Mucosa of rectum (tissue), 2 donors: ENCODE data around the gene TSC2.
"Not testable (repeated sequence)": the region's sequence is repeated elsewhere in the genome, so short reads cannot be mapped to it uniquely, and the experiment has no call there.

ENCODE experiments used
- H3K27ac ChIP-seq, 2 donors: one replicate each; pipeline ENCODE4 v1.7.0; 2013; ENCODE audit warnings: inconsistent platforms in 2 of 2, low read depth in 2 of 2, low read length in 2 of 2
- H3K27me3 ChIP-seq, 2 donors: one replicate each; pipeline ENCODE4 v1.7.0; 2013; ENCODE audit warnings: low read length in 2 of 2; ENCODE audit not compliant: control insufficient read depth in 2 of 2, insufficient read depth in 2 of 2
- H3K36me3 ChIP-seq, 2 donors: one replicate each; pipeline ENCODE4 v1.7.0; 2013; ENCODE audit warnings: low read length in 2 of 2; ENCODE audit not compliant: control insufficient read depth in 2 of 2, insufficient read depth in 2 of 2
- H3K4me1 ChIP-seq, 2 donors: one replicate each; pipeline ENCODE4 v1.7.0; 2013; ENCODE audit warnings: low read length in 2 of 2, mild to moderate bottlenecking in 1 of 2; ENCODE audit not compliant: control insufficient read depth in 2 of 2, insufficient read depth in 2 of 2
- H3K4me3 ChIP-seq, 2 donors: one replicate each; pipeline ENCODE4 v1.7.0; 2013; ENCODE audit warnings: low read length in 2 of 2
- H3K9ac ChIP-seq, 2 donors: one replicate each; pipeline ENCODE4 v1.7.0; 2013; ENCODE audit warnings: low read length in 2 of 2, low read depth in 1 of 2, mild to moderate bottlenecking in 1 of 2
- H3K9me3 ChIP-seq, 2 donors: one replicate each; pipeline ENCODE4 v1.7.0; 2013; ENCODE audit warnings: low read length in 2 of 2; ENCODE audit not compliant: control insufficient read depth in 2 of 2
- donor health status: healthy.
- donor health status: Normal muscosa, but diverticular disease.

Gene TSC2

DNA sequence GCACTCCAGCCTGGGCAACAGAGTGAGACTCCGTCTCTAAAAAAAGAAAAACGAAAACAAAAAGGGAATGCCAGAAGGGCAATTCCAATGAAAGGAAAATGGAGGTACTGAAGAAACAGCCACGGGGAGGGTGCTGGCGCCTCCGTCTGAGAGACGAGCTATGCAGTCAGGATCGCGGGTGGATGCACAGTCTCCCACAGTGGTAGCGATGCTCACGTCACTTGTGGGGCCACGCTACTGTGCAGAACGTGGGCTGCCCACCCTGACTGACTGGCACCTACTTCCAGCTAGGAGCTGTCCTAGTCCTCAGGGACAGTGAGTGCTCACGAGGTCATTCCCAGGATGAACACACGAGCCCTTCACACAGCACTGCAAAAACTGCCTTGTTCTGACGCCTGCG lies 53.8 kb downstream of the TSC2 start:
- not testable (repeated sequence) for H3K9me3 ChIP-seq, H3K4me1 ChIP-seq, H3K4me3 ChIP-seq, H3K9ac ChIP-seq, H3K27ac ChIP-seq, H3K27me3 ChIP-seq
- H3K36me3 ChIP-seq: peaks cover 2 to 14% of the 10 kb centered on the region in 2 donors

DNA sequence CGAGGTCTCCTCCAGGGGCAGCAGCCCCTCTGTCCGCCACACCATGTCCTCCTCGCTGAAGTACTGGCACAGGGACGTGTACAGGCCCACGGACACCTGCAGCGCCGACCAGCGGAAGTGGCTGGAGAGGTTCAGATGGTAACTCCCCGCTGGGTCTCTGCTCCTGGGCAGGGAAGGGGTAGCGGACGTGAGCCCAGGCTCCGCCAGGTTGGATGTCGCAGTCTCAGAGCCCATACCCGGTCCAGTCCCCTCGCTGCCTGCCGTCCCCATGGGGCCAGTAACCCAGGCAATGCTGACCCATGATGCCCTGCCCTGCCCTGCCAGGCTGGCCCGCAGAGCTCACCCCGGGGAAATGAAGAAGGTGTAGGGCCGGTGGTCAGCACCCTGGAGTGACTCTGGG lies 54.7 kb downstream of the TSC2 start:
- H3K9ac ChIP-seq: no peak overlapping the region
- H3K36me3 ChIP-seq: peaks cover 2 to 11% of the 10 kb centered on the region in 2 donors
- no peaks in the 10 kb centered on the region for H3K27me3 ChIP-seq
- H3K9me3 ChIP-seq: no peaks in the 10 kb centered on the region
- H3K4me1 ChIP-seq: no peaks in the 10 kb centered on the region
- no peak overlapping the region for H3K4me3 ChIP-seq
- no peak overlapping the region for H3K27ac ChIP-seq

DNA sequence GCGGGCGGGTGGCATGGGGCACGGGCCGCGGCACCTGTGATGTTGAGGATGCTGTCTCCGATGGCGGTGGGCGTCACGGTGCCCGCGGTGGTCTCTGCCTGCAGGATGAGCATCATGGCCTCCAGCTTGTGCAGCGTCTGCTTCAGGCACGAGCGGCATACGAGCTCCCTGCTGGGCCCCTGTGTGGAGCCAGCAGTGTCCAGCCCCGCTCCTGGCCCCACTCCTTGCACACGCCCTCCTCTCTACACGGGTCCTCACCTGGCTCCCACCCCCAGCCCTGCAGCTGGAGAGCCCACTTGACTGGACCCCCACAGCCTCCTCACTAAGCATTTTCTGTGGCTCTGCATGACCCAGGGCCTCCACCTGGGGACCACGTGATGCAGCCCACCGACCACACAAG lies 56.7 kb downstream of the TSC2 start:
- not testable (repeated sequence) for H3K9ac ChIP-seq, H3K4me3 ChIP-seq, H3K27me3 ChIP-seq, H3K27ac ChIP-seq, H3K9me3 ChIP-seq, H3K4me1 ChIP-seq
- peaks cover 6 to 11% of the 10 kb centered on the region in 2 donors for H3K36me3 ChIP-seq

DNA sequence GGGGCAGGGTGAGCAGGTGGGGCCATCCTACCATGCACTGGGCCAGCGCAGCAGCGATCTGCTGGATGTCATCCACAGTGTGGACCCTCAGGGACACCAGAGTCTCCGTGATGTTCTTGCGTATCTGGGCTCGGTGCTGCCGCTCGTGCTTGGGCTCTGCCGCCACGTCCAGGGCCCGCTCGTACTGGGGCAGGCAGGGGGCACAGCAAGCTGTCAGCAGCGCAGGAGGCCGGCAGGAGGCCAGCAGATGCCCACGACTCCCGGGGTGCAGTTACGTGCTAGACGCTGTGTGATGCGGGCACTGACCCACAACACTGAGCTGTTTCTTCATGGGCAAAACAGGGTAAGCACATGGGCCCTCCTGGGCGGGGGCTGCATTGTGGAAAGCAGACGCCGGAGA lies 57.5 kb downstream of the TSC2 start:
- H3K36me3 ChIP-seq: not testable (repeated sequence)

DNA sequence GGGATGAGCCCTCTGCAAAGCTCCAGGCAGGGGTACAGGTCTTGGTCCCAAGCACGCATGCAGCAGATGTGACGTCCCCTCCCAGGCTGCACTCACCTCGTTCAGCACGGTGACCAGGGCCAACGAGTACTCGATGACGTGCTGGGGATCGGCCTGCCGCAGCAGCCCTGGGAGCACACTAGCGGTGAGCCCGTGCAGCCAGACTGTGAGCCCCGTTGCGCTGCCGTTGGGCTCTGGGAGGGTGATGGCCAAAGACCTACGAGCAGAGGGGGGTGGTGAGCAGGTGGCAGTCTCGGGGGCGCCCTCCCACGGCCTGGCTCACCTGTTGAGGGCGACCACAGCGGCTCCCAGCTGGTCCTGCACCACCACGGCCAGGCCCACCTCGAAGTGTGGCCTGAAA lies 58.0 kb downstream of the TSC2 start:
- not testable (repeated sequence) for H3K9ac ChIP-seq, H3K9me3 ChIP-seq, H3K36me3 ChIP-seq, H3K27ac ChIP-seq, H3K4me1 ChIP-seq, H3K4me3 ChIP-seq, H3K27me3 ChIP-seq

More for the DNA sequence above, 57.5 kb downstream of the TSC2 start:
- H3K27ac ChIP-seq, H3K4me3 ChIP-seq, H3K9me3 ChIP-seq, H3K9ac ChIP-seq, H3K27me3 ChIP-seq, H3K4me1 ChIP-seq: not testable (repeated sequence)

DNA sequence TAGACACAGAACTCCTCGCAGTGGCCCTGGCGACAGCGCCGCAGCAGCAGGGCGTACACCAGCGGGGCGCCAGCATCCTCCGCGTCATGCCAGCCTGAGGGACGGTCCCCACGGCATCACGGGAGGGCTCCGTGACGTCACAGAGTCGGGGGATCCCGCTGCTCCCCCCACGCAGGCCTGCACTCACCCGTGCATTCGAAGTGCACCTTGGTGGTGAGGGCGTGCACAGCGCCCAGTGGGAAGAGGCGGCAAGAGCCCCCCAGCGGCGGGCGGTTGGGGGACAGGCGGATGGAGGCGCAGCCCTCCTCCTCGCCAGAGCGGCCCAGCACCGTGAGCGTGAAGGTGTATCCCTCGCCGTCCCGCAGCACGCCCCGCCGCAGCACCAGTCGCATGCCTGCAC lies 58.4 kb downstream of the TSC2 start:
- H3K4me3 ChIP-seq, H3K4me1 ChIP-seq, H3K27me3 ChIP-seq, H3K36me3 ChIP-seq, H3K9me3 ChIP-seq, H3K27ac ChIP-seq, H3K9ac ChIP-seq: not testable (repeated sequence)

DNA sequence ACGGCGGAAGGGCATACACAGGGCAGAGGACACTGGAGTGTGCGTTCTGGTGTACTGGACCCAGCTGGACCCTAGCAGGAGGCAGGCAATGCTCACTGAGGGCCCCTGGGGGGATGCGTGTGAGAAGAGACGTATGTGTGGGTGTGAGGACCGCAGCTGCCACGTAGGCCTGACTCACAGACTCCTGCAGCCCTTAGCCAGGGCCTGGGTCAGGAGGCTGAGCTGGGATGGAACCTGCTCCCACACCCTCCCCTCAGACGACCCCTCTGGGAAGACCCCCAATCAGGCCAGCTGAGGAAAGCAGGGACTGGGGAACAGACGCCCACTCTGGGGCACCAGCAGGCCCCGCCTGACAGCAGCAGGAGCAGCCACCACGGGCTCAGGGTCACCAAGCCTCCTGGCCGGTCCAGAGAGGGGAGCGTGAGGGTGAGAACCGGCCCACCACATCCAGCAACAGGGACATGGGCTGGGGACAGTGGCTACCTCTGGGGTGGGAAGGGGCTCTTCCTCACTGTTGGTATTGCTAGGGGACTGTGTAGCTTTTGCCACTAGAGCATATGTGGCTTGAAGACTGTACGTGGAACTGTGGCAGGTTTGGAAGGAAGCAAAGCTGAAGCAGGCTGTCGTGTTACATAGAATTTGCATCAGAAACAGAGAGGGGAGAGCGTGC lies 59.5 kb downstream of the TSC2 start:
- H3K9ac ChIP-seq, H3K27me3 ChIP-seq, H3K27ac ChIP-seq, H3K36me3 ChIP-seq, H3K4me1 ChIP-seq, H3K4me3 ChIP-seq, H3K9me3 ChIP-seq: not testable (repeated sequence)

DNA sequence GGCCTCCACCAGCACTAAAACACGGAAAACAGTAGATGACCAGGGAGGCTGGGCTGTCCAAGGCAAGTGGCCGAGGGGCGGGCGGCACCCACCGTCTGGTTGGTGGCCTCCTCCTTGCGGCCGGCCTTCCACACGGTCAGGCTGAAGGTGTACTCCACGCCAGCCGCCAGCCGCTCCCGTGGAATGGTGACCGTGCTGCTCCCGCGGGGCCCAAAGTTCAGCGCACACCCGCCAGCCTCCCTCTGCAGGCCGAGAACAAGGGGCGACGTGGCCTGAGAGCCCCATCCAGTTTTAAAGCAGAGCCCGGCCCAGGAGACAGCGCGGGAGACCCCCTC lies 60.0 kb downstream of the TSC2 start:
- not testable (repeated sequence) for H3K9ac ChIP-seq, H3K4me3 ChIP-seq, H3K9me3 ChIP-seq, H3K36me3 ChIP-seq, H3K27me3 ChIP-seq, H3K27ac ChIP-seq, H3K4me1 ChIP-seq

DNA sequence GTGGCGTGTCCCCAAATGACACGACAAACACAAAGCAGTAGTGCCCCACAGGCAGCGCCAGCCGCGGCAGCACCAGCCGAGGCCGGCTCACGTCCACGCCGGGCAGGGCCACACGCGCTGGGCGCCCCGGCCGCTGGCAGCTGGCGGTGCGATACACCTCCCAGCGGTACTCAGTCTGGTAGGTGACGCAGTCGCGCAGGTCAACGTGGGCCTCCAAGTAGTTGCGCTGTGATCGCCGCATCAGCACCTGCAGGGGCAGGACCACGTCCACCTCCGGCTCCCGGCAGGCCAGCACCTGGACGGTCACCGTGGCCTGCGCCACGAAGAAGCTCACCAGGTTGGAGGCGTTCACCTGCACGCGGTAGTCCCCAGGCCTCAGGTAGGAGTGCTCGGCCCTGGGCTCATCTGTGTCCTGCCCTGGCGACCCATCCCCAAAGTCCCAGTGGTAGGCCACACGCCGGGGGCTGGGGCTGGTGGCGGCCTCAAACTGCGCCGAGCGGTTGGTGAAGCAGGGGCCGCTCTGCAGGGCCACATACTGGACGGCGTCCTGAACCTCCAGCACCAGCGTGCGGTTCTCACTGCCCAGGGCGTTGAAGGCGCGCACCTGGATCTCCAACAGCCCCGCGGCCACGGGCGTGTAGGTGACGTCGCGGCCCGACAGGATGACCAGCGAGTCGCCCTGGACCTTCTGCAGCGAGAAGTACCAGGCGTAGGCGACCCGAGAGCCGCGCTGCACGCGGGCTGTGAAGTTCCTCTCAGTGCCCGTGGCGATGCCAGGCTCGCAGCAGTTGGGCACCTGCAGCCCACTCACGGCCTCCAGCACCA lies 60.9 kb downstream of the TSC2 start:
- H3K9ac ChIP-seq, H3K4me3 ChIP-seq, H3K9me3 ChIP-seq, H3K27ac ChIP-seq, H3K36me3 ChIP-seq, H3K27me3 ChIP-seq, H3K4me1 ChIP-seq: not testable (repeated sequence)

DNA sequence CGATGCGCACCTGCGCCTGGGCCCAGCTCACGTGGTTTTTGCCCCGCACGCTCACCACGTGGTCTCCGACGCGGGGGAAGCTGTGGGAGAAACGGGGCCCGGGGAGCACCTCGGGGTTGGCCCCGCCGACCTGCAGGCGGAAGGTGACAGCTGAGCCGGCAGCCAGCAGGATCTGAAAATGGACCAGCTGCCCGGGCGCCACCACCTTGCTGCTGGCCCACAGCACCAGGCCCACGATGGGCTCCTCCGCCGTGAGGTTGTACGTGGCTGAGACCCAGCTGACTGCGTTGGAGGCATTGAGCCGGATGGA lies 61.4 kb downstream of the TSC2 start:
- not testable (repeated sequence) for H3K4me3 ChIP-seq, H3K27ac ChIP-seq, H3K4me1 ChIP-seq, H3K36me3 ChIP-seq, H3K9me3 ChIP-seq, H3K9ac ChIP-seq, H3K27me3 ChIP-seq

DNA sequence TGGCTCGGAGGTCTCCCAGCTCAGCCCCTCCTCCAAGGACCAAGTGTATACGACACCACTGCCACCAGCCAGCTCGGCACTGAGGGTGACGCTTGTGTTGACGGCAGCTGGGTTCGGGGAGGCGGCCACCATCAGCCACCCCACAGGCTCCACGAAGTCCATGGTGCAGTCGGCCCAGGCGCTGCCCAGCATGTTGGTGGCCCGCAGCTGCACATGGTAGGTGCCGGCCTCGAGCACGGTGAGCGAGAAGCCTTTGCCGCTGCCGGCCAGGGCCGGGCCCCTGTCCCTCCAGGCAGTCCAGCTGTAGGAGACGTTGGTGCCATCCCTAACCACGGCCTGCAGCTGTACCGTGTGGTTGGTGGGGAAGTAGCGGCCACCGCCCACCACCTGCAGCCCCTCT lies 62.1 kb downstream of the TSC2 start:
- not testable (repeated sequence) for H3K27ac ChIP-seq, H3K9ac ChIP-seq, H3K4me1 ChIP-seq, H3K27me3 ChIP-seq, H3K4me3 ChIP-seq, H3K9me3 ChIP-seq
- peaks cover 5 to 11% of the 10 kb centered on the region in 2 donors for H3K36me3 ChIP-seq
